ENCODE measurements around the gene PLK3.

DNA sequence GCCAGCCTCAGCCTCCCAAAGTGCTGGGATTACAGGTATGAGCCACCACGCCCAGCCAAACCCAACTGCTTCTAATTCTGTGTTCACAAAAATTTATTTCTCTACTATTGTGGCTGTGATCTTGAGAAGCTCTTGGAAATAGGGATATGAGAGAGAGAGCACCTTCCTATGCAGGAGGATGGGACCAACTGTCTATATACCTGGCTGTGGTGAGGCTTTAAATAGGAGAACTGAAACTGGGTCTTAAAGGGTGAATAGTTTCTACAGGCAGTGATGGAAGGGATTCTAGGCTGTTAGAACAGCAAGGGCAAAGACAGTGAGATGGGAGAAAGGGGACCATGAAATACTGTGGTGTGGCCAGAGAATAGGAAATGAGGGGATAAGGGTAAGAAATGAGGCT, 51.1 kb downstream of the PLK3 start:
- no peak for TF ChIP-seq POLR2AphosphoS5 (IDR thresholded peaks at IDR 0.05)
- TF ChIP-seq, protein P1, sequence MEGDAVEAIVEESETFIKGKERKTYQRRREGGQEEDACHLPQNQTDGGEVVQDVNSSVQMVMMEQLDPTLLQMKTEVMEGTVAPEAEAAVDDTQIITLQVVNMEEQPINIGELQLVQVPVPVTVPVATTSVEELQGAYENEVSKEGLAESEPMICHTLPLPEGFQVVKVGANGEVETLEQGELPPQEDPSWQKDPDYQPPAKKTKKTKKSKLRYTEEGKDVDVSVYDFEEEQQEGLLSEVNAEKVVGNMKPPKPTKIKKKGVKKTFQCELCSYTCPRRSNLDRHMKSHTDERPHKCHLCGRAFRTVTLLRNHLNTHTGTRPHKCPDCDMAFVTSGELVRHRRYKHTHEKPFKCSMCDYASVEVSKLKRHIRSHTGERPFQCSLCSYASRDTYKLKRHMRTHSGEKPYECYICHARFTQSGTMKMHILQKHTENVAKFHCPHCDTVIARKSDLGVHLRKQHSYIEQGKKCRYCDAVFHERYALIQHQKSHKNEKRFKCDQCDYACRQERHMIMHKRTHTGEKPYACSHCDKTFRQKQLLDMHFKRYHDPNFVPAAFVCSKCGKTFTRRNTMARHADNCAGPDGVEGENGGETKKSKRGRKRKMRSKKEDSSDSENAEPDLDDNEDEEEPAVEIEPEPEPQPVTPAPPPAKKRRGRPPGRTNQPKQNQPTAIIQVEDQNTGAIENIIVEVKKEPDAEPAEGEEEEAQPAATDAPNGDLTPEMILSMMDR (IDR thresholded peaks at IDR 0.05): no peak
- no peak for TF ChIP-seq POLR2A (IDR thresholded peaks at IDR 0.05)
- TF ChIP-seq EP300 (IDR thresholded peaks at IDR 0.05): no peak
